ENCODE data around the gene LSAMP.

GRCh38 chr3:115875460-115875859, 569.8 kb downstream of the LSAMP start:
- TF ChIP-seq, protein P1, sequence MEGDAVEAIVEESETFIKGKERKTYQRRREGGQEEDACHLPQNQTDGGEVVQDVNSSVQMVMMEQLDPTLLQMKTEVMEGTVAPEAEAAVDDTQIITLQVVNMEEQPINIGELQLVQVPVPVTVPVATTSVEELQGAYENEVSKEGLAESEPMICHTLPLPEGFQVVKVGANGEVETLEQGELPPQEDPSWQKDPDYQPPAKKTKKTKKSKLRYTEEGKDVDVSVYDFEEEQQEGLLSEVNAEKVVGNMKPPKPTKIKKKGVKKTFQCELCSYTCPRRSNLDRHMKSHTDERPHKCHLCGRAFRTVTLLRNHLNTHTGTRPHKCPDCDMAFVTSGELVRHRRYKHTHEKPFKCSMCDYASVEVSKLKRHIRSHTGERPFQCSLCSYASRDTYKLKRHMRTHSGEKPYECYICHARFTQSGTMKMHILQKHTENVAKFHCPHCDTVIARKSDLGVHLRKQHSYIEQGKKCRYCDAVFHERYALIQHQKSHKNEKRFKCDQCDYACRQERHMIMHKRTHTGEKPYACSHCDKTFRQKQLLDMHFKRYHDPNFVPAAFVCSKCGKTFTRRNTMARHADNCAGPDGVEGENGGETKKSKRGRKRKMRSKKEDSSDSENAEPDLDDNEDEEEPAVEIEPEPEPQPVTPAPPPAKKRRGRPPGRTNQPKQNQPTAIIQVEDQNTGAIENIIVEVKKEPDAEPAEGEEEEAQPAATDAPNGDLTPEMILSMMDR (IDR thresholded peaks at IDR 0.05): no peak
- TF ChIP-seq EZH2phosphoT487 (IDR thresholded peaks at IDR 0.05): no peak

Measured in neural progenitor cell (in vitro differentiated cells).